ENCODE data around the gene C12orf56. TPM values are rescaled to one million over a fixed set of nuclear protein-coding genes. Genes with fewer than 3 reads are reported as not detected.

Gene C12orf56
- total and polyA plus RNA-seq, 2 donors: 0.19 to 0.95 TPM

- no peak for DNase-seq (ENCODE audit: extremely low spot score)
- no peaks in the 10 kb centered on the region for H3K36me3 ChIP-seq (ENCODE audit: insufficient read depth)
- H3K4me3 ChIP-seq (ENCODE audit: low read depth, low read length): no peak overlapping the region
- no peaks in the 10 kb centered on the region for H3K4me1 ChIP-seq (ENCODE audit: insufficient read depth)
- WGBS: 0% methylated on average over 2 of the region's 2 CpGs
- H3K27ac ChIP-seq (ENCODE audit: low read depth): no peak overlapping the region
Measured at GRCh38 chr12:64268409-64268808, 122.1 kb downstream of the C12orf56 start.

GRCh38 chr12:64265839-64266238 lies 124.7 kb downstream of the C12orf56 start:
- WGBS: 86% methylated on average over 2 of the region's 2 CpGs
- no peaks in the 10 kb centered on the region for H3K4me1 ChIP-seq (ENCODE audit: insufficient read depth)
- H3K27ac ChIP-seq (ENCODE audit: low read depth): no peak overlapping the region
- no peak overlapping the region for H3K4me3 ChIP-seq (ENCODE audit: low read depth, low read length)
- DNase-seq (ENCODE audit: extremely low spot score): no peak
- H3K36me3 ChIP-seq (ENCODE audit: insufficient read depth): no peaks in the 10 kb centered on the region

- 94% methylated on average over 5 of the region's 5 CpGs for WGBS
Measured at GRCh38 chr12:64261813-64262212, 128.7 kb downstream of the C12orf56 start.

GRCh38 chr12:64258576-64258975 lies 132.0 kb downstream of the C12orf56 start:
- H3K36me3 ChIP-seq (ENCODE audit: insufficient read depth): no peaks in the 10 kb centered on the region
- no peak for DNase-seq (ENCODE audit: extremely low spot score)
- WGBS: 33% methylated on average over 3 of the region's 3 CpGs
- no peak overlapping the region for H3K27ac ChIP-seq (ENCODE audit: low read depth)
- no peak overlapping the region for H3K4me3 ChIP-seq (ENCODE audit: low read depth, low read length)
- no peaks in the 10 kb centered on the region for H3K4me1 ChIP-seq (ENCODE audit: insufficient read depth)

More at GRCh38 chr12:64261813-64262212, 128.7 kb downstream of the C12orf56 start:
- no peak overlapping the region for H3K27ac ChIP-seq (ENCODE audit: low read depth)
- no peaks in the 10 kb centered on the region for H3K36me3 ChIP-seq (ENCODE audit: insufficient read depth)
- no peak for DNase-seq (ENCODE audit: extremely low spot score)
- no peaks in the 10 kb centered on the region for H3K4me1 ChIP-seq (ENCODE audit: insufficient read depth)
- H3K4me3 ChIP-seq (ENCODE audit: low read depth, low read length): no peak overlapping the region

- Histone ChIP-seq H3K27ac (ENCODE audit: low read depth) (no peak overlapping the region), H3K4me3 (ENCODE audit: low read depth, low read length) (no peak overlapping the region), H3K4me1 (ENCODE audit: insufficient read depth) (no peaks in the 10 kb centered on the region), H3K36me3 (ENCODE audit: insufficient read depth) (no peaks in the 10 kb centered on the region)
- 61% methylated on average over 4 of the region's 4 CpGs for WGBS
- peak; percentile 50 for DNase-seq (ENCODE audit: extremely low spot score)
Measured at GRCh38 chr12:64256166-64256800, 134.3 kb downstream of the C12orf56 start.

GRCh38 chr12:64255249-64255648 lies 135.3 kb downstream of the C12orf56 start:
- DNase-seq (ENCODE audit: extremely low spot score): no peak
- H3K4me1 ChIP-seq (ENCODE audit: insufficient read depth): no peaks in the 10 kb centered on the region
- no peak overlapping the region for H3K27ac ChIP-seq (ENCODE audit: low read depth)
- H3K36me3 ChIP-seq (ENCODE audit: insufficient read depth): no peaks in the 10 kb centered on the region
- no peak overlapping the region for H3K4me3 ChIP-seq (ENCODE audit: low read depth, low read length)
- 78% methylated on average over 4 of the region's 4 CpGs for WGBS

GRCh38 chr12:64253356-64253755 lies 137.2 kb downstream of the C12orf56 start:
- no peak for DNase-seq (ENCODE audit: extremely low spot score)
- H3K27ac ChIP-seq (ENCODE audit: low read depth): no peak overlapping the region
- H3K36me3 ChIP-seq (ENCODE audit: insufficient read depth): no peaks in the 10 kb centered on the region
- no peak overlapping the region for H3K4me3 ChIP-seq (ENCODE audit: low read depth, low read length)
- 29% methylated on average over 1 of the region's 1 CpG for WGBS
- no peaks in the 10 kb centered on the region for H3K4me1 ChIP-seq (ENCODE audit: insufficient read depth)

- Histone ChIP-seq H3K4me1 (ENCODE audit: insufficient read depth) (no peaks in the 10 kb centered on the region), H3K36me3 (ENCODE audit: insufficient read depth) (no peaks in the 10 kb centered on the region), H3K27ac (ENCODE audit: low read depth) (no peak overlapping the region), H3K4me3 (ENCODE audit: low read depth, low read length) (no peak overlapping the region)
- 57% methylated on average over 3 of the region's 3 CpGs for WGBS
- DNase-seq (ENCODE audit: extremely low spot score): no peak
Measured at GRCh38 chr12:64252681-64253080, 137.9 kb downstream of the C12orf56 start.

- no peak for DNase-seq (ENCODE audit: extremely low spot score)
- H3K27ac ChIP-seq (ENCODE audit: low read depth): no peak overlapping the region
- H3K4me3 ChIP-seq (ENCODE audit: low read depth, low read length): no peak overlapping the region
- no peaks in the 10 kb centered on the region for H3K36me3 ChIP-seq (ENCODE audit: insufficient read depth)
- WGBS: 64% methylated on average over 4 of the region's 4 CpGs
- H3K4me1 ChIP-seq (ENCODE audit: insufficient read depth): no peaks in the 10 kb centered on the region
Measured at GRCh38 chr12:64243809-64244208, 146.7 kb downstream of the C12orf56 start.

GRCh38 chr12:64240781-64241180 lies 149.8 kb downstream of the C12orf56 start:
- DNase-seq (ENCODE audit: extremely low spot score): no peak
- Histone ChIP-seq H3K4me3 (ENCODE audit: low read depth, low read length) (no peak overlapping the region), H3K4me1 (ENCODE audit: insufficient read depth) (no peaks in the 10 kb centered on the region), H3K36me3 (ENCODE audit: insufficient read depth) (no peaks in the 10 kb centered on the region), H3K27ac (ENCODE audit: low read depth) (no peak overlapping the region)
- 50% methylated on average over 3 of the region's 3 CpGs for WGBS

- H3K36me3 ChIP-seq (ENCODE audit: insufficient read depth): no peaks in the 10 kb centered on the region
Measured at GRCh38 chr12:64237382-64237781, 153.2 kb downstream of the C12orf56 start.

GRCh38 chr12:64236549-64236948 lies 154.0 kb downstream of the C12orf56 start:
- H3K27ac ChIP-seq (ENCODE audit: low read depth): no peak overlapping the region
- H3K36me3 ChIP-seq (ENCODE audit: insufficient read depth): no peaks in the 10 kb centered on the region
- no peak overlapping the region for H3K4me3 ChIP-seq (ENCODE audit: low read depth, low read length)
- H3K4me1 ChIP-seq (ENCODE audit: insufficient read depth): no peaks in the 10 kb centered on the region
- no peak for DNase-seq (ENCODE audit: extremely low spot score)

More at GRCh38 chr12:64237382-64237781, 153.2 kb downstream of the C12orf56 start:
- no peak for DNase-seq (ENCODE audit: extremely low spot score)
- Histone ChIP-seq H3K4me3 (ENCODE audit: low read depth, low read length) (no peak overlapping the region), H3K27ac (ENCODE audit: low read depth) (no peak overlapping the region), H3K4me1 (ENCODE audit: insufficient read depth) (no peaks in the 10 kb centered on the region)

- no peaks in the 10 kb centered on the region for H3K4me1 ChIP-seq (ENCODE audit: insufficient read depth)
- no peak overlapping the region for H3K27ac ChIP-seq (ENCODE audit: low read depth)
- no peaks in the 10 kb centered on the region for H3K36me3 ChIP-seq (ENCODE audit: insufficient read depth)
- DNase-seq (ENCODE audit: extremely low spot score): no peak
- 36% methylated on average over 1 of the region's 1 CpG for WGBS
- H3K4me3 ChIP-seq (ENCODE audit: low read depth, low read length): no peak overlapping the region
Measured at GRCh38 chr12:64232196-64232595, 158.4 kb downstream of the C12orf56 start.

GRCh38 chr12:64229796-64230195 lies 160.8 kb downstream of the C12orf56 start:
- 84% methylated on average over 5 of the region's 5 CpGs for WGBS
- H3K4me3 ChIP-seq (ENCODE audit: low read depth, low read length): no peak overlapping the region
- no peak overlapping the region for H3K27ac ChIP-seq (ENCODE audit: low read depth)
- H3K4me1 ChIP-seq (ENCODE audit: insufficient read depth): no peaks in the 10 kb centered on the region
- H3K36me3 ChIP-seq (ENCODE audit: insufficient read depth): no peaks in the 10 kb centered on the region
- no peak for DNase-seq (ENCODE audit: extremely low spot score)

GRCh38 chr12:64229240-64229639 lies 161.3 kb downstream of the C12orf56 start:
- H3K27ac ChIP-seq (ENCODE audit: low read depth): no peak overlapping the region
- H3K4me1 ChIP-seq (ENCODE audit: insufficient read depth): no peaks in the 10 kb centered on the region
- no peaks in the 10 kb centered on the region for H3K36me3 ChIP-seq (ENCODE audit: insufficient read depth)
- 56% methylated on average over 4 of the region's 4 CpGs for WGBS
- no peak for DNase-seq (ENCODE audit: extremely low spot score)
- H3K4me3 ChIP-seq (ENCODE audit: low read depth, low read length): no peak overlapping the region
